CD4-positive, alpha-beta T cell treated with Interleukin-21 for 1 hour (primary cell): ENCODE results near the gene OSER1.
"Not testable (repeated sequence)": the region's sequence is repeated elsewhere in the genome, so short reads cannot be mapped to it uniquely, and the experiment has no call there.

Experiments
- DNase-seq: peaks from one replicate; pipeline ENCODE4 v3.0.0-alpha.2; 2020

Gene OSER1

GRCh38 chr20:44210406-44211176 lies at the start of gene OSER1:
Gene OSER1 (minus strand): TSS chr20:44210771. CDS start chr20:44206957, 3,814 bp downstream.
- DNase-seq = peak; percentile 98

DNA sequence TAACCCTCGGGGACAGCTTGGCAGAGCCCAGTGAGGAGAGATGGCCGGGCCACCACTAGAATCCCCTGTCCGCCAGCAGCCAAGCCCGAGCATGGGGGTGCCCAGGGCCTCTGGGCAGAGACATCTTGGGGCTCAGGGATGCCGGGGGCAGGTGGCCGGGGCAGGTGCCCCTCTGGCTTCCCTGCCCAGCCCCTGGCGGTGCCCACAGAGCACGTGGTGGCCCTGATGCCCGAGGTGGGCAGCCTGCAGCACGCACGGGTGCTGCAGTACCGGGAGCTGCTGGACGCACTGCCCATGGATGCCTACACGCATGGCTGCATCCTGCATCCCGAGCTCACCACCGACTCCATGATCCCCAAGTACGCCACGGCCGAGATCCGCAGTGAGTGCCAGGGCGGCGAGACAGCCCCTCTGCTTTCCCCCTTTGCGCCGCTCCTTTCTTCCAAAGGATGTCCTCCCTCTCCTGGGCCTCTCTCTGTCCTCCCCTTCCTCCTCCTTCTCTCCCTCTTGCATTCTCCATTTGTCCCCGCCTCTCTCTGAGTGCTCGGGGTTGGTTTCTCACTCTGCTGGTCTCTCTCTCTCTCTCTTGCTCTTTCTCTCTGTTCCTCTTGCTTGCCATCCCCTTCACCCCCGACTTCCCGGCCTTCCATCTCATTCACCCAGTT lies 47.8 kb upstream of the OSER1 start:
- DNase-seq = no peak

GRCh38 chr20:44256961-44257360 lies 46.4 kb upstream of the OSER1 start:
- no peak for DNase-seq

GRCh38 chr20:44255942-44256341 lies 45.4 kb upstream of the OSER1 start:
- no peak for DNase-seq

GRCh38 chr20:44254073-44254472 lies 43.5 kb upstream of the OSER1 start:
- no peak for DNase-seq

GRCh38 chr20:44253528-44253927 lies 43.0 kb upstream of the OSER1 start:
- no peak for DNase-seq

DNA sequence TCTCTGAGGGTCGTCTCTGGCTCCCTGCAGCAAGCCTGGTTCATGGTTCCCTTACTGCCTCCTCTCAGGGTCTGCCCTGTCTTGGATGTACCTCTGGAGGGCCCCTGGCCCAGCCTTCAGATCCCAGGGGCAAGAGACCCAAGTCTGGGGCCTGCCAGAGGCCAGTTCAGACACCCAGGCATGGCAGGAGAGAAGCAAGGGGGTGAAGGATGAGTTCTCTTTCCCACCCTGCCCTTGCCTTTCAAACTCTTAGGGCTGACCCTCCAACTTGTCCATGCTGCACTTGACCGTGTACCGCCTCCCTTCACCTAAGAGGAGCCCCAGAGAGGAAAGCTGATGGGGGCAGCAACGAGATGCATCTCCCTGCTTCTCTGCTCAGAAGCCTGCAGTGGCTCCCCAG lies 40.7 kb upstream of the OSER1 start:
- no peak for DNase-seq

GRCh38 chr20:44248410-44248759 lies 37.8 kb upstream of the OSER1 start:
- no peak for DNase-seq

DNA sequence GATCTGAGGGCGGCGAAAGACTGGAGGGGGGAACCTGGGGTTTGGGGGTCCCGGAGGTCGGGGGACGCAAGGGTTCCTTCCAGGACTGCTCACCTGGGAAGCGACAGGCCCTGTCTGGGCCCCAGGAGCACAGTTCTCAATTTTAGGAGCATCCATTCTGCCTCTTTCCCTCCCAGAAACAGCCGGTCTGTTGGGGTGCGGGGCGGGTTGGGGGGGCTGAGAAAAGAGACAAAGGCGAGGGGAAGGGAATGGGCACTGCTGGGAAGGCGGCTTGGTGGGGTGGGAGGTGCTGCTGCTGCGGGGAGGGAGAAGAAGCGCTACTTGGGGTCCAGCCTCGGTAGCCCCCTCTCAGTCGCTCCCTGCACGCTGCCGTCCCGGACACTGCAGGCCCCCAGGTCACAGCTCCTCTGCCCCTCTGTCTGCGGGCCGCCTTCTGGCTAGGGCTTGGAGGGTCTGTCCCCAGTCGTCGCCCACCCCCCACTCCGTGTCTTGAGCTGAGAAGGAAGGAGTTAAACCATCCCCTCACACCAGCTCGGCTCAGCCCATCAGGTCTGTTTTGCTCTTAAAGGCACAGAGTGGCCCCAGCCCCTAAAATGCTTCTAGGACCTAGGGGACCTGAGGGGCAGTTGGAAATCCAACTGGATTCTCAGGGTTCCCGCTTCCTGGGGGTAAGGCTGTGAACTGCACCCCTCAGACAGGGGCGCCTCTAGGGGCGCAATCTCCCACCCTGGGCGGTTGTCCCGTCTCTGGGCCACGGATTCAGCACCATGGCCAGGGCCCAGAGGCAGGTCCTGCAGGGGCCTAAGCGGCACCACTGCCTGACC lies 37.2 kb upstream of the OSER1 start:
- DNase-seq = peak; percentile 2

DNA sequence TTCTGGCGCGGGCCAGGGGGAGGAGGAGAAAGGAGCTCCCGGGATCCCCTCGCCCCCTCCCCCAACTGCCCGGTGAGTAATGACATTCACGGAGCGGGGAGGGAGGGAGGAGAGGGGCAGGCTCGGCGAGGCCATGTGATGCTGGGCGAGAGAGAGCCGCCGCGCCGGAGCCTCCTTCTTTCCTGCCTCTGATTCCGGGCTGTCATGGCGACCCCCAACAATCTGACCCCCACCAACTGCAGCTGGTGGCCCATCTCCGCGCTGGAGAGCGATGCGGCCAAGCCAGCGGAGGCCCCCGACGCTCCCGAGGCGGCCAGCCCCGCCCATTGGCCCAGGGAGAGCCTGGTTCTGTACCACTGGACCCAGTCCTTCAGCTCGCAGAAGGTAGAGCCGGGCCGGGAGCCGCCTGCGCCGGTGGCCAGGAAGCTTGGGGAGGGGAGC lies 36.6 kb upstream of the OSER1 start, which contains the start of gene GDAP1L1:
TSS of gene GDAP1L1 (plus strand) at position 178 of the 441 bp plus-strand sequence. CDS start at position 205, 27 bp downstream.
- DNase-seq = no peak

DNA sequence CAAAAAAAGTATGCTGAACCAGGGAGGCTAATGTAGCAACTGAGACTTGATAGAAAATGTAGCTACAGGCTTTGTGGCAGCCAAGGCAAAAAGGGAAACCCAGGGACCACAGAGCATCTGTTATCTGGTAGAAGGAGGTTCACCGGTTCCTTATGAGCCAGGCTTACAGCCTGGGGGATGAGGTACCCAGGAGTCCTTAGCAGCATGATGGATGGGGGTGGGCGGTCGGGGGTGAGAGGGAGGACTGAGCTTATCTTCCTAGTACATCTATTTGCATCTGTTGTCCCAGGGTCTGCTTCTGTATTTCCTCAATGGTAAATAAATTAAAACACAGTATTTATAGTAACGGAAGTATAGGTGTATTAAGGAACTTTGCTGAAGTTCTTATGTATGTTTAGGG lies 35.4 kb upstream of the OSER1 start:
- DNase-seq = no peak

- no peak for DNase-seq
Measured at GRCh38 chr20:44241796-44242195, 31.2 kb upstream of the OSER1 start.

DNA sequence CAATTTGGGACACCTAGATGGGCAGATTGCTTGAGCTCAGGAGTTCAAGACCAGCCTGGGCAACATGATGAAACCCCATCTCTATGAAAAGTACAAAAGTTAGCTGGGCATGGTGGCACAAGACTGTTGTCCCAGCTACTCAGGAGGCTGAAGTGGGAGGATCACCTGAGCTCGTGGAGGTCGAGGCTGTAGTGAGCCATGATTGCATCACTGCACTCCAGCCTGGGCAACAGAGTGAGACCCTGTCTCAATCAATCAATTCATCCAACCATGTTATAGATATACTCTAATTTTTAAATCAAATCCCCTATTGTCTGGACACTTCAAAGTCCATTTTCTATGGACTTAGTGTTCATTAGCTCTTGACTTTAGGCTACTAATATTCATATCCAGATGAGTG lies 26.3 kb upstream of the OSER1 start:
- DNase-seq = not testable (repeated sequence)

DNA sequence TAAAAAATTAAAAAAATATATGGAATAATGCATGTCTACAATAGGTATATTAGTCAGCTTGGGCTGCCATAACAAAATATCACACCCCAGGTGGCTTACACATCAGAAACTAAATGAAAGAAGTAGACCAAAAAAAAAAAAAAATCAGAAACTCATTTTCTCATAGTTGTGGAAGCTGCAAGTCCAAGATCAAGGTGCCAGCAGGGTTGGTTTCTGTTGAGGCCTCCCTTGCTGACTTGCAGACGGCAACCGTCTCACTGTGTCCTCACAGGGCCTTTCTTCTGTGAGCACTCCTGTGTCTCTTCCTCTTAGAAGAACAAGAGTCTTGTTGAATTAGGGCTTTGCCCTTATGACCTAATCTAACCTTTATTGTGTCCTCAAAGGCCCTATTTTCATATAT lies 25.1 kb upstream of the OSER1 start:
- DNase-seq = no peak

- DNase-seq = no peak
Measured at GRCh38 chr20:44234566-44235317, 24.2 kb upstream of the OSER1 start.

- no peak for DNase-seq
Measured at GRCh38 chr20:44233436-44234016, 23.0 kb upstream of the OSER1 start.

DNA sequence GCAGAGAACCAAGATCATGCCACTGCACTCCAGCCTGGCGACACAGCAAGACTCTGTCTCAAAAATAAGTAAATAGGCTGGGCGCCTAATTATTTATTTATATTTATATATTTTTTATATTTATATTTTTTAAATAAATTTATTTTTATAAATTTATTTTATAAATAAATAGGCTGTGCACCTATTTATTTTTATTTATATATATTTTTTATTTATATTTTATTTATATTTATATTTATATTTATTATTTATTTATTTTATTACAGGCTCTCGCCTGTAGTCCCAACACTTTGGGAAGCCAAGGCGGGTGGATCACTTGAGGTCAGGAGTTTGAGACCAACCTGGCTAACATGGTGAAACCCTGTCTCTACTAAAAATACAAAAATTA lies 21.9 kb upstream of the OSER1 start:
- not testable (repeated sequence) for DNase-seq

DNA sequence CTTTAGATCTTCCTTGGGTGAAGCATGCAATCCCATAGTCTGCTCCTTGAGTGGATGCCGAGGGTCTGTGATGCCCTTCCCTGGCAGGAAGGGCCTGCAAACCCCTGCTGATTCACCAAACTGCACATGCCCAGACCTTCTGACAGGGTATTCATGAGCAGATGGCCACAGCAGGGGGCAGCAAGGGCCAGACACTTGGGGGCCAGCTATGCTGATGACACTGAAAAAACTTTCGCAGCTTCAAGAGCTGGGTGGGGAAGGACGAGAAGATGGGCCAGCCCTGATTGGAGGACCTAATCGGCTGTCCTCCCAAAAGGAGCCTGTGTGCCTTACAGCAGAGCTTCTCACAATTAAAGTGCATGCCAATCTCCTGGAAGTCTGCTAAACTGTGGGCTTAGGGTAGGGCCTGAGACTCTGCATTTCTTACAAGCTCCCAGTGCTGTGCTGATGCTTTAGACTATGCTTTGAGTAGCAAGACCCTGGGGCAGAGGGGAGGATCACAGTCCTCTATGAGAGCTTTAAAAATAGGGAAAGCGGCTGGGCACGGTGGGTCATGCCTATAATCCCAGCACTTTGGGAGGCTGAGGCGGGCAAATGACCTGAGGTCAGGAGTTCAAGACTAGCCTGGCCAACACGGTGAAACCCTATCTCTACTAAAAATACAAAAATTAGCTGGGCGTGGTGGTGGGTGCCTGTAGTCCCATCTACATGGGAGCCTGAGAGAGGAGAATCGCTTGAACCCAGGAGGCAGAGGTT lies 21.3 kb upstream of the OSER1 start:
- DNase-seq = no peak

- DNase-seq = no peak
Measured at GRCh38 chr20:44231193-44231592, 20.6 kb upstream of the OSER1 start.

- DNase-seq = no peak
Measured at GRCh38 chr20:44228465-44229258, 18.1 kb upstream of the OSER1 start.

- DNase-seq = no peak
Measured at GRCh38 chr20:44224637-44225036, 14.1 kb upstream of the OSER1 start.
